CD4-positive, alpha-beta T cell (primary cell): ENCODE results near the gene SEC14L2. TPM values are rescaled to one million over a fixed set of nuclear protein-coding genes. Genes with fewer than 3 reads are reported as not detected.
A peak's percentile ranks its signal among the peaks of the same experiment; 100 is the strongest.

Experiments used
- ATAC-seq: fragments of 200-7000 bp; cut with Tn5 transposase; one replicate; pipeline ENCODE4 v1.10.0; 2022; ENCODE audit warnings: mild to moderate bottlenecking; ENCODE audit not compliant: poor library complexity
- CTCF ChIA-PET: fragments of 350-600 bp; sonication (Branson Sonifier 250); formaldehyde crosslinking; loops from one replicate; lab custom pipeline; 2021; ENCODE audit warnings: antibody characterized with exemption, inconsistent platforms; lab: Charles Lee
- POLR2A ChIA-PET: fragments of 350-600 bp; sonication (Branson Sonifier 250); formaldehyde crosslinking; loops from one replicate; lab custom pipeline; 2021; ENCODE audit warnings: antibody characterized with exemption, inconsistent platforms; lab: Charles Lee
- DNase-seq, 14 experiments: peaks; one replicate each; pipeline ENCODE4 v3.0.0-alpha.2; 2013 to 2020; ENCODE audit warnings: mixed read lengths in 2 of 14
- H3K27ac ChIP-seq, 2 donors: one replicate each; pipeline versions ENCODE4 v1.5.1 to v1.7.0; 2013; ENCODE audit warnings: low read length in 2 of 2, low read depth in 1 of 2, mild to moderate bottlenecking in 1 of 2
- H3K27me3 ChIP-seq, 2 experiments: 1 replicate in 1 of 2; 2 replicates in 1 of 2; pipeline versions ENCODE4 v1.6.1 to v1.7.0; 2013; ENCODE audit warnings: low read length in 2 of 2, control low read depth in 1 of 2, mild to moderate bottlenecking in 1 of 2, moderate library complexity in 1 of 2; ENCODE audit not compliant: insufficient read depth in 2 of 2, control insufficient read depth in 1 of 2
- H3K36me3 ChIP-seq: one replicate; pipeline ENCODE4 v1.6.1; 2013; ENCODE audit warnings: low read length, control low read depth; ENCODE audit not compliant: insufficient read depth
- H3K4me1 ChIP-seq: one replicate; pipeline ENCODE4 v1.6.1; 2013; ENCODE audit warnings: low read length, control low read depth; ENCODE audit not compliant: insufficient read depth
- H3K4me3 ChIP-seq: one replicate; pipeline ENCODE4 v1.5.1; 2013; ENCODE audit warnings: mild to moderate bottlenecking, low read length, moderate library complexity
- H3K9me3 ChIP-seq, 2 experiments: 1 replicate in 1 of 2; 2 replicates in 1 of 2; pipeline versions ENCODE4 v1.6.1 to v1.7.0; 2013; ENCODE audit warnings: low read length in 2 of 2, mild to moderate bottlenecking in 2 of 2, control low read depth in 1 of 2, moderate library complexity in 1 of 2; ENCODE audit not compliant: control insufficient read depth in 1 of 2, insufficient read depth in 1 of 2
- H3K27ac Mint-ChIP-seq: one replicate; pipeline ENCODE4 v1.8.0; 2020; ENCODE audit warnings: mixed read lengths
- H3K27me3 Mint-ChIP-seq: one replicate; pipeline ENCODE4 v1.8.0; 2021; ENCODE audit warnings: mixed read lengths
- H3K36me3 Mint-ChIP-seq: one replicate; pipeline ENCODE4 v1.8.0; 2021; ENCODE audit warnings: low read depth, mixed read lengths
- H3K4me1 Mint-ChIP-seq: one replicate; pipeline ENCODE4 v1.8.0; 2021; ENCODE audit warnings: low read depth, mixed read lengths
- H3K4me3 Mint-ChIP-seq: one replicate; pipeline ENCODE4 v1.8.0; 2020; ENCODE audit warnings: mild to moderate bottlenecking, mixed read lengths
- H3K9me3 Mint-ChIP-seq: one replicate; pipeline ENCODE4 v1.8.0; 2020; ENCODE audit warnings: mixed read lengths
- CTCF ChIP-seq: fragments of 200-600 bp; IDR thresholded peaks from one replicate; pipeline ENCODE4 v1.8.0; 2022; ENCODE audit warnings: antibody characterized with exemption, mild to moderate bottlenecking
- intact Hi-C, 2 experiments: fragments of 100-400 bp; cut with DNase I in 1 of 2; cut with micrococcal nuclease in 1 of 2; formaldehyde crosslinking; loops; one replicate each; pipeline versions ENCODE4 v1.15.1 to v1.9.0; 2023 to 2025; cut with DNase I, micrococcal nuclease
- total RNA-seq, 174 experiments: library from RNA in 2 of 174; stranded (reverse) in 2 of 174; gene quantifications; one replicate each; pipeline ENCODE4 v1.2.3 and lab custom pipeline; 2021 to 2026

Gene SEC14L2
- total RNA-seq, 2 experiments from 2014 or later: 74.6 to 79.8 TPM

DNA sequence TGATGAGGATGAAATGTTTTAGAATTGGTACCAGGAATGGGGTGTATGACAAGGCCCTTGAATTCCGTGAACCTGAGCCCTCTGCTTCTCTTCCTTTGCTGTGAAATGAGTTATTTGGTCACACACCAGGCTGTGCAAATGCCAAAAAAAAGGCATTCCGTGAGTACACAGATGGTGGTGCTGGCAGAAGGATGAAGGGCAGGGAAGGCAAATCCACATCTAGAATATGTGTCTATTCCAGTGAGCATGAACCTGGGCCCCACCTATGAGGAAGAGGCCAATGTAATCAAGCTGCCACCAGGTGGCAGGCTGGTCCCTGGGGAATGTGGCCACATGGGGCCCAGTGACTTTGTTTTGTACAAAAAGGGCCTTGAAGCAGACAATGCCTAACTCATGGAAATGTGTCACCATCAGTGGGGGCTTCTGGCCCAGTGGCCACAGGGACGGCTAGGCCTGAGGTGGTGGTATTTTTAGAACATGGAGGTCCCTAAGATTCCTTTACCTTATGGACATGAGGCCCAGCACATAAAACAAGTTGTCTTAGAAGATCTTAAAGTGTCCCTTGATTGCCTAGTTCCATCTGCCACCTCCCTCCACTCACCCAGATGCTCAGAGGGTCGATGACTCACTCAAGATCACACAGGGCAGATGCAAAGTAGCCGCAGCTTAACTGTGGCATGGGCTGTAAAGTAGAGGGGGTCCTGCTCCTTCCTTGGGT lies 5.7 kb upstream of the SEC14L2 start:
- peak overlapping the region; percentile 55 for H3K4me3 Mint-ChIP-seq
- Histone ChIP-seq H3K36me3 (no peaks in the 10 kb centered on the region), H3K4me3 (no peak overlapping the region), H3K9me3 (no peaks in the 10 kb centered on the region), H3K4me1 (peaks cover 38% of the 10 kb centered on the region), H3K27me3 (peaks cover 0 to 2% of the 10 kb centered on the region in 2 experiments), H3K27ac (no peak overlapping the region)
- intact Hi-C loops: loop anchor here (1.0 to 10.0 kb wide), 5 partner anchors 35 to 531 kb away; partner anchors contain the start of gene TCN2 (in 1 of the 2)
- TF ChIP-seq CTCF: peak; percentile 78
- H3K4me1 Mint-ChIP-seq: peaks cover 42% of the 10 kb centered on the region
- H3K27ac Mint-ChIP-seq: peak overlapping the region; percentile 68
- ChIA-PET POLR2A (interaction anchor here (0.7 to 4.4 kb wide), 6 partner anchors 23 to 103 kb away, joined by 3 to 27 read pairs (median 8); partner anchors contain the start of gene CASTOR1), CTCF (interaction anchor here (0.6 to 7.8 kb wide), 17 partner anchors 22 to 721 kb away, joined by 3 to 63 read pairs (median 4); partner anchors contain the start of genes CASTOR1, CCDC157, MTFP1 and SF3A1)
- DNase-seq (peak; percentile 66 to 92 (median 78)), ATAC-seq (peak; percentile 85)
- no peaks in the 10 kb centered on the region for H3K36me3 Mint-ChIP-seq
- H3K27me3 Mint-ChIP-seq: no peaks in the 10 kb centered on the region
- no peaks in the 10 kb centered on the region for H3K9me3 Mint-ChIP-seq

- ChIA-PET CTCF (interaction anchor here (0.9 to 7.8 kb wide), 5 partner anchors 20 to 105 kb away, joined by 3 to 63 read pairs (median 8); partner anchors contain the start of gene MTFP1), POLR2A (interaction anchor here (1.2 to 4.4 kb wide), 5 partner anchors 20 to 104 kb away, joined by 3 to 27 read pairs (median 11); partner anchors contain the start of gene CASTOR1)
- ATAC-seq: no peak
- Mint-ChIP-seq H3K27ac (peak overlapping the region; percentile 67), H3K27me3 (no peaks in the 10 kb centered on the region), H3K4me1 (peaks cover 43% of the 10 kb centered on the region), H3K9me3 (no peaks in the 10 kb centered on the region), H3K36me3 (no peaks in the 10 kb centered on the region), H3K4me3 (no peak overlapping the region)
- intact Hi-C loops: loop anchor here (5.0 to 10.0 kb wide), 3 partner anchors 212 to 530 kb away; partner anchors contain the start of gene TCN2 (in 1 of the 2)
- Histone ChIP-seq H3K27ac (no peak overlapping the region), H3K36me3 (no peaks in the 10 kb centered on the region), H3K4me3 (no peak overlapping the region), H3K9me3 (no peaks in the 10 kb centered on the region), H3K4me1 (peaks cover 43% of the 10 kb centered on the region), H3K27me3 (peaks cover 0 to 2% of the 10 kb centered on the region in 2 experiments)
- peak in 1 of 14 experiments; percentile 20 for DNase-seq
- no peak for TF ChIP-seq CTCF
Measured at GRCh38 chr22:30392661-30393321, 4.0 kb upstream of the SEC14L2 start.

DNA sequence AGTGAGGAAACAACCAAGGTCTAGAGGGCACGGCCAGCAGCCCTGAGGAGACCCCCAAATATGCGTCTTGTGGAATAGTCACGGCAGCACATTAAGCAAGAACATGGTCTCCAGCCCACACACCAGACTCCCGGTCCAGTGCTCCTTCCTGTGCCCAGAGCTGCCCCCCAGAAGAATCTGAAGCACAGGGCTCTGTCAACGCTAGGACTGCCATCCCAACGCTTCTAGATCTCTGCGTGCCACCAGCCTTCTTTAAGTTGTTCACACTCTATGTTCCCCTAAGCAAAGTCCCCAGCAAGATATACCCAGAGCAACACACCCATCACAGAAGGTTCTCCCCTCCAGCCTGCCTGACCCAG lies 3.5 kb upstream of the SEC14L2 start:
- no peak for TF ChIP-seq CTCF
- Histone ChIP-seq H3K4me3 (no peak overlapping the region), H3K9me3 (no peaks in the 10 kb centered on the region), H3K4me1 (peaks cover 48% of the 10 kb centered on the region), H3K27me3 (peaks cover 0 to 2% of the 10 kb centered on the region in 2 experiments), H3K36me3 (no peaks in the 10 kb centered on the region), H3K27ac (no peak overlapping the region)
- DNase-seq (no peak), ATAC-seq (no peak)
- H3K4me3 Mint-ChIP-seq: peak overlapping the region; percentile 42
- intact Hi-C loops: loop anchor here (5.0 to 10.0 kb wide), 3 partner anchors 212 to 529 kb away; partner anchors contain the start of gene TCN2 (in 1 of the 2)
- H3K4me1 Mint-ChIP-seq: peaks cover 48% of the 10 kb centered on the region
- H3K27me3 Mint-ChIP-seq: no peaks in the 10 kb centered on the region
- peak overlapping the region; percentile 21 for H3K27ac Mint-ChIP-seq
- CTCF ChIA-PET: interaction anchor here (1.0 to 7.8 kb wide), 3 partner anchors 31 to 105 kb away, joined by 6 to 63 read pairs (median 8); partner anchors contain the start of gene MTFP1
- POLR2A ChIA-PET: interaction anchor here (7.9 kb wide), 1 partner anchor 31 kb away, joined by 112 read pairs; the partner anchor contains the start of gene MTFP1
- H3K9me3 Mint-ChIP-seq: no peaks in the 10 kb centered on the region
- no peaks in the 10 kb centered on the region for H3K36me3 Mint-ChIP-seq
